Stimulated activated CD4-positive, alpha-beta T cell treated with anti-CD3 and anti-CD28 coated beads, Interleukin-4, amount 100 ng/mL, for 1 hour (primary cell): ENCODE data around the gene WDFY4.

Experiments used
- DNase-seq: peaks from one replicate; pipeline ENCODE4 v3.0.0-alpha.2; 2020

WDFY4 gene

GRCh38 chr10:49000437-49001398 is 316.0 kb downstream of the WDFY4 start:
- no peak for DNase-seq

- no peak for DNase-seq
Observed at GRCh38 chr10:49001402-49001801, 316.7 kb downstream of the WDFY4 start.

- DNase-seq = no peak
Observed at GRCh38 chr10:49001870-49002672, 317.4 kb downstream of the WDFY4 start.

- no peak for DNase-seq
Observed at GRCh38 chr10:49005270-49005669, 320.6 kb downstream of the WDFY4 start.

GRCh38 chr10:49007129-49007528 is 322.5 kb downstream of the WDFY4 start:
- DNase-seq = no peak

GRCh38 chr10:49008091-49008490 is 323.4 kb downstream of the WDFY4 start:
- no peak for DNase-seq

GRCh38 chr10:49008505-49009198 is 324.0 kb downstream of the WDFY4 start:
- no peak for DNase-seq

- no peak for DNase-seq
Observed at GRCh38 chr10:49009199-49009979, 324.7 kb downstream of the WDFY4 start.

- no peak for DNase-seq
Observed at GRCh38 chr10:49010295-49010694, 325.6 kb downstream of the WDFY4 start.

- DNase-seq = no peak
Observed at GRCh38 chr10:49010865-49011264, 326.2 kb downstream of the WDFY4 start.

- DNase-seq = no peak
Observed at GRCh38 chr10:49011756-49012155, 327.1 kb downstream of the WDFY4 start.

GRCh38 chr10:49012603-49013002 is 327.9 kb downstream of the WDFY4 start:
- no peak for DNase-seq

- no peak for DNase-seq
Observed at GRCh38 chr10:49015700-49016099, 331.0 kb downstream of the WDFY4 start.

- no peak for DNase-seq
Observed at GRCh38 chr10:49021685-49022084, 337.0 kb downstream of the WDFY4 start.

GRCh38 chr10:49023071-49023470 is 338.4 kb downstream of the WDFY4 start:
- no peak for DNase-seq

- DNase-seq = no peak
Observed at GRCh38 chr10:49023752-49024151, 339.1 kb downstream of the WDFY4 start.

- DNase-seq = no peak
Observed at GRCh38 chr10:49024484-49024883, 339.8 kb downstream of the WDFY4 start.

- no peak for DNase-seq
Observed at GRCh38 chr10:49025347-49025983, 340.8 kb downstream of the WDFY4 start.

- DNase-seq = no peak
Observed at GRCh38 chr10:49028639-49029038, 344.0 kb downstream of the WDFY4 start.

GRCh38 chr10:49029666-49030065 is 345.0 kb downstream of the WDFY4 start:
- DNase-seq = no peak
